ENCODE measurements around the gene GTPBP1. TPM values are rescaled to one million over a fixed set of nuclear protein-coding genes. Genes with fewer than 3 reads are reported as not detected.

Gene GTPBP1
- polyA plus RNA-seq, 1 of the 3 experiments (the other 2 are of a cell fraction), result 15.2 TPM

DNA sequence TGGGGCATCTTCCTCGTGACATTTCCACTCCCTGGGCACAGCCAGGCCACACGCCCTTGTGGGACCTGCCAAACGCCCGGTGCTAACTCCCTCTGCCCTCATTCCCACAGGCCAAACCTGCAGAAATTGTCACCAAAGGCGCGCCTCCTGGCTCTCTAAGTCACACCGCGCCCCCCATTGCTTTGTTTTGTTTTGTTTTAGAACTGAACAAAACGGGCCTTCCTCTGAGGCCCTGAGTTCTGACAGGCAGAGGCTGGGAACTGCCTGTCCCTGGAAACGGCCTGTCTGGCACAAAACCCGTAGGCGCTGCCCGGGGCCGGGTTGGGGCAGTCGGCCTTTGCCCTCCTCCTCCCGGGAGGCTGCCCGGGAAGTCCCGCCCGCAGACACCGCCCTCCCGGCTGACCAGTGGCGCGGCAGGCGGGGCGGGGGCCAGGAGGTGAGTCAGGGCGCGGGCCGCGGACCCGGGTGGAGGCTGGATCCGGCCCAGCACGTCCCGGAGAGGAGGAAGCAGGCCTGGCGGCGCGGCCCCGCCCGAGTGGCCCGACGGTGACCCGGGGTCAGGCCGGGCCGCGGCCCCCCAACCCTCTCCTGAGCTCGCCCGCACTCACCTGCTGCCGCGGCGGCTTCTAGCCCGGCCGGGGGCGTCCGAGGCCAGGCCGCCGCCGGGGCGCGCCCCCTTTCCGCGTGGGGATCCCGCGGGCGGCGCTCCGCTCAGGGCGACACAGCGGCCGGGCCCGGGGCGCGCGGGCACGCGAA, 49.6 kb downstream of the GTPBP1 start:
- H3K4me1 ChIP-seq (ENCODE audit: control insufficient read depth in 1 of 2, insufficient read depth in 2 of 2, low read depth in 1 of 2, low read length in 1 of 2), result peaks cover 0 to 21% of the 10 kb centered on the region in 2 experiments; a peak in 1 of 4 replicates
- DNase-seq, result peak; percentile 80
- H4K20me1 ChIP-seq (ENCODE audit: insufficient read depth), result no peaks in the 10 kb centered on the region
- H3F3A ChIP-seq (replicated peaks; ENCODE audit: insufficient read depth), result no peaks in the 10 kb centered on the region
- H3K9me3 ChIP-seq, result no peaks in the 10 kb centered on the region
- no peak for TF ChIP-seq TEAD4 (IDR thresholded peaks at IDR 0.05; ENCODE audit: borderline replicate concordance, insufficient read depth)
- TF ChIP-seq, protein P1, sequence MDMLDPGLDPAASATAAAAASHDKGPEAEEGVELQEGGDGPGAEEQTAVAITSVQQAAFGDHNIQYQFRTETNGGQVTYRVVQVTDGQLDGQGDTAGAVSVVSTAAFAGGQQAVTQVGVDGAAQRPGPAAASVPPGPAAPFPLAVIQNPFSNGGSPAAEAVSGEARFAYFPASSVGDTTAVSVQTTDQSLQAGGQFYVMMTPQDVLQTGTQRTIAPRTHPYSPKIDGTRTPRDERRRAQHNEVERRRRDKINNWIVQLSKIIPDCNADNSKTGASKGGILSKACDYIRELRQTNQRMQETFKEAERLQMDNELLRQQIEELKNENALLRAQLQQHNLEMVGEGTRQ (IDR thresholded peaks at IDR 0.05; ENCODE audit: borderline replicate concordance, low read depth, low read length), result no peak
- no peak for TF ChIP-seq ZBTB33 (IDR thresholded peaks at IDR 0.05; ENCODE audit: borderline replicate concordance, low read depth)
- TF ChIP-seq MAX (IDR thresholded peaks at IDR 0.05; ENCODE audit: low read depth), result no peak
- TF ChIP-seq, protein P2, sequence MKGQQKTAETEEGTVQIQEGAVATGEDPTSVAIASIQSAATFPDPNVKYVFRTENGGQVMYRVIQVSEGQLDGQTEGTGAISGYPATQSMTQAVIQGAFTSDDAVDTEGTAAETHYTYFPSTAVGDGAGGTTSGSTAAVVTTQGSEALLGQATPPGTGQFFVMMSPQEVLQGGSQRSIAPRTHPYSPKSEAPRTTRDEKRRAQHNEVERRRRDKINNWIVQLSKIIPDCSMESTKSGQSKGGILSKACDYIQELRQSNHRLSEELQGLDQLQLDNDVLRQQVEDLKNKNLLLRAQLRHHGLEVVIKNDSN (IDR thresholded peaks at IDR 0.05; ENCODE audit: borderline replicate concordance, low read depth), result no peak
- TF ChIP-seq FOSL2 (IDR thresholded peaks at IDR 0.05; ENCODE audit: borderline replicate concordance, low read depth), result no peak
- TF ChIP-seq SIN3A (IDR thresholded peaks at IDR 0.05; ENCODE audit: borderline replicate concordance, low read depth, low read length), result peak; percentile 37; the same call in 1 of the 2 replicates
- peak overlapping the region; percentile 46; the same call in 1 of the 2 replicates for H3K9ac ChIP-seq
- H3K27ac ChIP-seq (ENCODE audit: low read depth in 2 of 2, low read length in 1 of 2), result peak overlapping the region; percentile 43 to 64
- H3K4me2 ChIP-seq, result peak overlapping the region; percentile 76; the same call in 1 of the 2 replicates
- no peaks in the 10 kb centered on the region for H3K27me3 ChIP-seq (ENCODE audit: insufficient read depth)
- H3K4me3 ChIP-seq (ENCODE audit: low read depth in 2 of 2, low read length in 1 of 2), result peak overlapping the region; percentile 54 to 58
- peaks cover 9% of the 10 kb centered on the region for H3K79me2 ChIP-seq (ENCODE audit: insufficient read depth)
- POLR2A ChIA-PET, result no interaction called here
- no peaks in the 10 kb centered on the region for H3K9me2 ChIP-seq
- H2AFZ ChIP-seq (ENCODE audit: low read depth), result peak overlapping the region; percentile 74; the same call in 1 of the 2 replicates
- WGBS (ENCODE audit: low lambda C conversion rate), result 16% methylated on average over 13 of the region's 74 CpGs
- CTCF ChIA-PET, result interaction anchor here (1.6 kb wide), 1 partner anchor 11 kb away, joined by 8 read pairs; no protein-coding TSS in a partner anchor
- H3K36me3 ChIP-seq (replicated peaks in 1 of 2; ENCODE audit: control insufficient read depth in 1 of 2, insufficient read depth in 2 of 2, low read length in 1 of 2), result no peaks in the 10 kb centered on the region

- peak within 1 kb of the TSS; percentile 82 for H3K4me2 ChIP-seq
- no peaks in the 10 kb centered on the region for H3K27me3 ChIP-seq (ENCODE audit: insufficient read depth)
- ChIA-PET CTCF (interaction anchor here (1.0 to 1.6 kb wide), 2 partner anchors 10 to 13 kb away, joined by 6 to 8 read pairs; no protein-coding TSS in a partner anchor), POLR2A (no interaction called here)
- TF ChIP-seq FOXM1 (IDR thresholded peaks at IDR 0.05; ENCODE audit: low read depth) (peak; percentile 87), TAF1 (IDR thresholded peaks at IDR 0.05; ENCODE audit: borderline replicate concordance, low read depth, low read length) (0 out of 2 replicates have a peak, but pooled peaks have one; percentile 6), PBX3 (IDR thresholded peaks at IDR 0.05) (peak; percentile 97), MXI1 (IDR thresholded peaks at IDR 0.05; ENCODE audit: low read depth, low read length) (peak; percentile 28; the same call in 1 of the 2 replicates), EP300 (IDR thresholded peaks at IDR 0.05; ENCODE audit: borderline replicate concordance in 1 of 2, low read depth in 1 of 2, low read length in 1 of 2) (no peak), SIN3A (IDR thresholded peaks at IDR 0.05; ENCODE audit: borderline replicate concordance, low read depth, low read length) (no peak), TEAD4 (IDR thresholded peaks at IDR 0.05; ENCODE audit: borderline replicate concordance, insufficient read depth) (no peak), NRF1 (IDR thresholded peaks at IDR 0.05; ENCODE audit: low read depth, low read length) (no peak)
- peak within 1 kb of the TSS; percentile 54 to 58 for H3K4me3 ChIP-seq (ENCODE audit: low read depth in 2 of 2, low read length in 1 of 2)
- WGBS (ENCODE audit: low lambda C conversion rate), result 0% methylated on average over 18 of the region's 68 CpGs
- peak; percentile 95 for DNase-seq
- no peaks in the 10 kb centered on the region for H3K9me3 ChIP-seq
- H3K36me3 ChIP-seq (replicated peaks in 1 of 2; ENCODE audit: control insufficient read depth in 1 of 2, insufficient read depth in 2 of 2, low read length in 1 of 2), result no peaks in the 10 kb centered on the region
- H3K4me1 ChIP-seq (ENCODE audit: control insufficient read depth in 1 of 2, insufficient read depth in 2 of 2, low read depth in 1 of 2, low read length in 1 of 2), result peaks cover 0 to 20% of the 10 kb centered on the region in 2 experiments; a peak in 1 of 4 replicates
- peak within 1 kb of the TSS; percentile 43 to 64 for H3K27ac ChIP-seq (ENCODE audit: low read depth in 2 of 2, low read length in 1 of 2)
- no peaks in the 10 kb centered on the region for H4K20me1 ChIP-seq (ENCODE audit: insufficient read depth)
- peak within 1 kb of the TSS; percentile 74 for H2AFZ ChIP-seq (ENCODE audit: low read depth)
- peak within 1 kb of the TSS; percentile 46; the same call in 1 of the 2 replicates for H3K9ac ChIP-seq
- H3F3A ChIP-seq (replicated peaks; ENCODE audit: insufficient read depth), result no peaks in the 10 kb centered on the region
- no peaks in the 10 kb centered on the region for H3K9me2 ChIP-seq
- peaks cover 9% of the 10 kb centered on the region for H3K79me2 ChIP-seq (ENCODE audit: insufficient read depth)
Measured at GRCh38 chr22:38755911-38756532, 50.3 kb downstream of the GTPBP1 start, which contains the start of gene SUN2. Gene SUN2 (minus strand): TSS chr22:38755998. CDS start chr22:38752628, 3,370 bp downstream.
